Natural killer cell treated with Interleukin-12 subunit alpha and Interleukin-12 subunit beta and Interleukin-15 and Interleukin-18, amount 100 ng/mL, for 72 hours (primary cell): ENCODE measurements around the gene GAS6. TPM values are rescaled to one million over a fixed set of nuclear protein-coding genes. Genes with fewer than 3 reads are reported as not detected.
"Not testable (repeated sequence)": the region's sequence is repeated elsewhere in the genome, so short reads cannot be mapped to it uniquely, and the experiment has no call there.

ENCODE experiments used
- ATAC-seq, 2 donors: fragments of 150-1000 bp; cut with Tn5 transposase in 1 of 2; sonication (Bioruptor Pico), chemical (Tn5 transposase) in 1 of 2; 2 replicates each; pipeline ENCODE4 v1.10.0; 2021
- DNase-seq: peaks from one replicate; pipeline ENCODE4 v3.0.0; 2022; ENCODE audit warnings: low spot score
- H3K27ac Mint-ChIP-seq, 2 donors: 1 replicate in 1 of 2; 2 replicates in 1 of 2; pipeline ENCODE4 v1.8.0; 2022; ENCODE audit warnings: mixed read lengths in 2 of 2, mild to moderate bottlenecking in 1 of 2, moderate library complexity in 1 of 2
- H3K27me3 Mint-ChIP-seq, 2 donors: 1 replicate in 1 of 2; 2 replicates in 1 of 2; pipeline ENCODE4 v1.8.0; 2022; ENCODE audit warnings: mixed read lengths in 2 of 2
- H3K36me3 Mint-ChIP-seq: one replicate; pipeline ENCODE4 v1.8.0; 2022; ENCODE audit warnings: mixed read lengths
- H3K4me1 Mint-ChIP-seq, 2 donors: 1 replicate in 1 of 2; 2 replicates in 1 of 2; pipeline ENCODE4 v1.8.0; 2022; ENCODE audit warnings: low read depth in 2 of 2, mixed read lengths in 2 of 2, mild to moderate bottlenecking in 1 of 2
- H3K4me3 Mint-ChIP-seq: one replicate; pipeline ENCODE4 v1.8.0; 2022; ENCODE audit warnings: mixed read lengths
- H3K9me3 Mint-ChIP-seq: 2 replicates; pipeline ENCODE4 v1.8.0; 2022; ENCODE audit warnings: mixed read lengths
- total RNA-seq, 2 donors: library from RNA; stranded (reverse); gene quantifications; one replicate each; pipeline ENCODE4 v1.2.3, GENCODE V29; 2022

GAS6 gene
- total RNA-seq, 2 donors from 2014 or later = 0.45 TPM; not detected in 1

GRCh38 chr13:113796964-113797676 lies 66.8 kb downstream of the GAS6 start:
- no peaks in the 10 kb centered on the region for H3K4me1 Mint-ChIP-seq
- H3K9me3 Mint-ChIP-seq = no peaks in the 10 kb centered on the region
- no peaks in the 10 kb centered on the region for H3K36me3 Mint-ChIP-seq
- H3K27me3 Mint-ChIP-seq = no peaks in the 10 kb centered on the region
- DNase-seq = no peak
- no peak overlapping the region for H3K4me3 Mint-ChIP-seq
- no peak overlapping the region for H3K27ac Mint-ChIP-seq
- no peak for ATAC-seq

DNA sequence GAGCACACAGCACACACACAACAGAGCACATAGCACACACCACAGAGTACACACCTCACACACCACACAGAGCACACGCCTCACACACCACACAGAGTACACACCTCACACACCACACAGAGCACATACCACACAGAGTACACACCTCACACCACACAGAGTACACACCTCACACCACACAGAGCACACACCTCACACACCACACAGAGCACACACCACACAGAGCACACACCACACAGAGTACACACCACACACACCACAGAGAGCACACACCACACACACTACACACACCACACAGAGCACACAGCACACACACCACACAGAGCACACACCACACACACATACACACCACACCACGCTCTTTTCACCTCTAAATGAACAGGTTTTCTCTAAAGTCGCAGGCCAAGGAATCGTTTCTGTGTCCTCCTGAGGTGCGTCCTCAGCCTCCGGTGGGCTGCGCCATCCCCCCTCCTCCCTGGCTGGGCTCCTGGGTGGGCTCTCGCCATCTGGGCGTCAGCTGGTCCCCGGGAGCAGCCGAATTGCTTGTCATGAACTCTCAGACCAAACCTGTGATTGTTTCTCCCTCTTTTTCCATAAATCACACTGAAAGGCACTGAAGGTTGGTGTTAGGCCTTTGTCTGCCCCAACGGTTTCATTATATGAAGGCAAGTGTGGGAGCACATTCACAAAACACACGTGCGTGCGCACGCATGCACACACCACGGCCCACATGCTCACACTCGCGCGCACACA lies 67.5 kb downstream of the GAS6 start:
- ATAC-seq = no peak
- Mint-ChIP-seq H3K4me1 (no peaks in the 10 kb centered on the region), H3K36me3 (no peaks in the 10 kb centered on the region), H3K27me3 (no peaks in the 10 kb centered on the region), H3K4me3 (no peak overlapping the region), H3K27ac (no peak overlapping the region), H3K9me3 (no peaks in the 10 kb centered on the region)
- DNase-seq = no peak

DNA sequence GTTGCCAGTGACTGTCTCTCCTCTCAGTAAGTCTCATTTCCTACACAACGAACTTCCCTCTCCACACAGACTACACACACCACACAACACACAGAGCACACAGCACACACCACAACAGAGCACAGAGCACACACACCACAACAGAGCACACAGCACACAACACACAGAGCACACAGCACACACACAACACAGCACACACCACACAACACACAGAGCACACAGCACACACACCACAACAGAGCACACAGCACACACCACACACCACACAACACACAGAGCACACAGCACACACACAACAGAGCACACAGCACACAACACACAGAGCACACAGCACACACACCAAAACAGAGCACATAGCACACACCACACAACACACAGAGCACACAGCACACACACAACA lies 68.5 kb downstream of the GAS6 start:
- H3K27ac Mint-ChIP-seq, H3K27me3 Mint-ChIP-seq, H3K9me3 Mint-ChIP-seq, DNase-seq, H3K36me3 Mint-ChIP-seq, ATAC-seq, H3K4me3 Mint-ChIP-seq, H3K4me1 Mint-ChIP-seq: not testable (repeated sequence)

DNA sequence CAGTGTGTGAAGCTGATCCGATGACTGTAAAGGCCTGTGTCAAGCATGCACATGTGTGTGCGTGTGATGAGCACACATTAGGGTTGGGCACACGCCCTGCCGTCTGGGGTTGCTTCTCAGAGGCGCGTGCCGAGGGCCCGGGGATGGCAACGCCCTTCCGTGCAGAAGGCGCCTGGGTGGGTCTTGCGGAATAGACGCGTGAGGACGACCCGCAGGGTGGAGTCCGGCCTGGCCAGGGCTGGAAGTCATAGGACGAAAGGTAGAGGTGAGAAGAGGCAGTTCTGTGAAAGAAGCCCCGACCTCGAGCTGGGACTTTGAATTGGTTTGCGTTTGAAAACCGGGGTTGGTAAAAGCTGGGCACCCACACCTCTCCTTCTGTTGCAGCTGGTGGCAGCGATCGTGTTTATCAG lies 69.1 kb downstream of the GAS6 start:
- H3K27me3 Mint-ChIP-seq = no peaks in the 10 kb centered on the region
- no peak overlapping the region for H3K4me3 Mint-ChIP-seq
- ATAC-seq = no peak
- H3K9me3 Mint-ChIP-seq = no peaks in the 10 kb centered on the region
- no peak for DNase-seq
- H3K36me3 Mint-ChIP-seq = no peaks in the 10 kb centered on the region
- H3K4me1 Mint-ChIP-seq = no peaks in the 10 kb centered on the region
- no peak overlapping the region for H3K27ac Mint-ChIP-seq

DNA sequence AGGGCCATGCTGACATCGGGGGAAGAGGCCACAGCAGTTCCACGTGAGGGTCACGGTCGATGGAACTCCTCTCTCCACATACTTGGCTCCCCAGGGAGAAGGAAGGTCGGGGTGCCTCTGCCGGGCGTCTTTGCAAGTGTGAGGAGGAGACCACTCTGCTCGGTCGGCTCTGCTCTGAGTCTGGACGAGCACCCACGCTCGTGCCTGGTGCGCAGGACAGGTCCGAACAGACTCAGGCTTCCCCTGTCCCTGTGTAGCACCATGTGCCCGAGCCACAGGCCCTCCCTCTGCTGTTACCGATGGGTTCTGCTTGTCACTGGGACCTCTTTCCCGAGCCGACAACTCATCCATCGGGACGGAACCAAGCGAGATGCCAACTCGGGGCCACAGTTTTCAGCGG lies 69.8 kb downstream of the GAS6 start:
- H3K27ac Mint-ChIP-seq = no peak overlapping the region
- H3K27me3 Mint-ChIP-seq = peaks cover 0 to 3% of the 10 kb centered on the region in 2 donors
- ATAC-seq = no peak
- H3K4me3 Mint-ChIP-seq = no peak overlapping the region
- no peak for DNase-seq
- H3K36me3 Mint-ChIP-seq = no peaks in the 10 kb centered on the region
- H3K4me1 Mint-ChIP-seq = no peaks in the 10 kb centered on the region
- no peaks in the 10 kb centered on the region for H3K9me3 Mint-ChIP-seq

- Mint-ChIP-seq H3K4me1 (no peaks in the 10 kb centered on the region), H3K27ac (no peak overlapping the region), H3K27me3 (peaks cover 0 to 5% of the 10 kb centered on the region in 2 donors), H3K36me3 (no peaks in the 10 kb centered on the region), H3K9me3 (no peaks in the 10 kb centered on the region), H3K4me3 (no peak overlapping the region)
- ATAC-seq = no peak
- DNase-seq = no peak
These were observed 70.2 kb downstream of the GAS6 start for GRCh38 chr13:113793718-113794085.

DNA sequence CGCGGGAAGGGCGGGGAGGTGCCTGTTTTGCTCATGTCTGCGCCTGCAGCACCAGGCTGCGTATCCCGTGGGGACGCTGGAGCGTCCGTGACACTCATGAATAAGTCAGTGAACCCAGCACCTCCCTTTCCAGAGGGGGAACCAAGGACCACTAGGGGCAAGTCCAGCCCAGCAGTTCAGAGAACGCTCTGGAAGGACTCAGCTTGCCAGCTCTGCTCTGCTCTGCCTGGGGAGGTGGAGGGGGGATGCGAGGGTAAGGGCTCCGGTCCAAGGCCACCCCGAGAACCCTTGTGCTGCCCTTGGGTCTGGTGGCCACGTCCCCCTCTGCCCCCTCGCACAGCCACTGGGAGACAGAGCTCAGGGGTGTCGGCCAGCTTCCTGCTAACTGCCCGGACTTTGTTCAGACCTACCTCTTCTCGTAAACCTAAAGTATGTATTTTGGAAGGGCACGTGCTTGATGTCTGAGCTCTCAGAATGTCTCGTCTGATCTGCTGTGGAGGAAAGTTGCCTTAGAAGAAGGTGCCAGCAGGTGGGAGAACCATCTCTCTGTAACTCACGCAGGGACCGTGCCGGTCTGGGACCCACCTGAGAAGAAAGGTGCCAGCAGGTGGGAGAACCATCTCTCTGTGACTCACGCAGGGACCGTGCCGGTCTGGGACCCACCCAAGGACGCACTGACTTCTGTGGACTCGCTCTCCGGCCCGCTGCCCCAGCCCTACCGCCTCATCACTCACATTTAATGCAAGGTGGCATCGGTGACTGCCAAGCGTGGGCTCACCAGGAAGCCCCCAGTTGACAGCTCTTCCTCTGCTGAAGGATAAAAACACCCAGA lies 70.8 kb downstream of the GAS6 start:
- no peak overlapping the region for H3K27ac Mint-ChIP-seq
- ATAC-seq = no peak

DNA sequence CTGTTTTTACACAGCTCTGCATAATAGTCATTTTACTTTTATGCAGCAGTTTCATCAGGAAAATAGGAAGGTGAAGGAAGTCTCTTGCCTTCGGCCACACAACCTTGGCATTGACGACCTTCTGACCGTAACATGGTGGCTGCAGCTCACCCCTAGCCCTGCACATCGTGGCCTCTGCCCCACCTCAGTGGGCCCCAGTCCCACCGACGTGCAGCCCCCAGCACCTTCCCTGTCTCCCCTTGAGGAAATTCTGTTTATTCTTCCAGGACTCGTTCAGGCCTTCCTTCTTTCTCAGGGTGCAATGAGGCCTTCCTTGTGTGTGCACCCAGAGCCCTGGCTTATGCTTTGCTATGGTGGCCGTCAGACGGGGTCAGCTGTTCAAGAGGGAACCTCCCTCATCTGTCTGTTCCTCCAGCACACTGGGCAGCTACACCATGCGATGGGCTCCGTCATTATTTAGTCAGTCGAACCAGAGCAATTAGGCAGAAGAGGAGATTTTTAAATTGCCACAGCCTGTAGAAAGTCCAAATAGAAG lies 71.6 kb downstream of the GAS6 start:
- no peak overlapping the region for H3K4me3 Mint-ChIP-seq
- DNase-seq (no peak), ATAC-seq (no peak)
- no peak overlapping the region for H3K27ac Mint-ChIP-seq
- H3K27me3 Mint-ChIP-seq = peaks cover 0 to 5% of the 10 kb centered on the region in 2 donors
- no peaks in the 10 kb centered on the region for H3K9me3 Mint-ChIP-seq
- H3K36me3 Mint-ChIP-seq = no peaks in the 10 kb centered on the region
- H3K4me1 Mint-ChIP-seq = no peaks in the 10 kb centered on the region

More for the DNA sequence above, 70.8 kb downstream of the GAS6 start:
- H3K9me3 Mint-ChIP-seq = no peaks in the 10 kb centered on the region
- peaks cover 0 to 5% of the 10 kb centered on the region in 2 donors for H3K27me3 Mint-ChIP-seq
- H3K4me1 Mint-ChIP-seq = no peaks in the 10 kb centered on the region
- H3K4me3 Mint-ChIP-seq = no peak overlapping the region
- H3K36me3 Mint-ChIP-seq = no peaks in the 10 kb centered on the region
- DNase-seq = no peak

- Mint-ChIP-seq H3K27me3 (peaks cover 0 to 5% of the 10 kb centered on the region in 2 donors), H3K9me3 (no peaks in the 10 kb centered on the region), H3K27ac (no peak overlapping the region), H3K4me3 (no peak overlapping the region), H3K4me1 (no peaks in the 10 kb centered on the region), H3K36me3 (no peaks in the 10 kb centered on the region)
- DNase-seq (no peak), ATAC-seq (no peak)
These were observed 72.1 kb downstream of the GAS6 start for GRCh38 chr13:113791761-113792160.

DNA sequence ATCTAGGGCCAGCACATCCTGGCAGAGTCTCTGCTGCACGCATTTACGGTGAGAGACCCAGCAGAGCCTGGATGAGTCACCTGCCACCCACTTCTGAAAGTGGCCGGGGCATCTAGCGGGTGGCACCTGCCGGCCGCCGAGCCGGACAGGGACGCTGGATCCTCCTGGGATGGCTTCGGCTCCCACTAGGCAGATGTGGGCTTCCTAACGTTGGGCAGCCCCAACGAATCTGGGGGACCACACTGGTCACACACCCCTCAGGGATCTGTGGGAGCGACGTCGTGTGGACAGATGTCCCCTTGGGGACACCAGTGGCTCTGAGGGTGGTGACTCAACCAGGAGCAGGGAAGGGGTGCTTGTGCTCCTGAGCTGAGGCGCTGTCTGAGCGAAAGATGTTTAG lies 72.7 kb downstream of the GAS6 start:
- Mint-ChIP-seq H3K27ac (peak overlapping the region in 1 of 2 donors; percentile 20), H3K4me1 (no peaks in the 10 kb centered on the region)
- DNase-seq = no peak

DNA sequence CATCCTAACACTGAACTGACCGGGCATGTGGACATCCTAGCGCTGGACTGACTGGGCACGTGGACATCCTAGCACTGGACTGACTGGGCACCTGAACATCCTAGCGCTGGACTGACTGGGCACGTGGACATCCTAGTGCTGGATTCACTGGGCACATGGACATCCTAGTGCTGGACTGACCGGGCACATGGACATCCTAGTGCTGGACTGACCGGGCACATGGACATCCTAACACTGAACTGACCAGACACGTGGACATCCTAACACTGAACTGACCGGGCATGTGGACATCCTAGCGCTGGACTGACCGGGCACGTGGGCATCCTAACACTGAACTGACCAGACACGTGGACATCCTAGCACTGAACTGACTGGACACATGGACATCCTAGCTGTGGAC lies 73.9 kb downstream of the GAS6 start:
- ATAC-seq, H3K9me3 Mint-ChIP-seq, H3K27me3 Mint-ChIP-seq, DNase-seq, H3K36me3 Mint-ChIP-seq, H3K4me1 Mint-ChIP-seq, H3K4me3 Mint-ChIP-seq, H3K27ac Mint-ChIP-seq: not testable (repeated sequence)

More for the DNA sequence above, 72.7 kb downstream of the GAS6 start:
- Mint-ChIP-seq H3K27me3 (peaks cover 0 to 5% of the 10 kb centered on the region in 2 donors), H3K4me3 (no peak overlapping the region), H3K36me3 (no peaks in the 10 kb centered on the region), H3K9me3 (no peaks in the 10 kb centered on the region)
- peak in 1 of 2 donors; percentile 16 for ATAC-seq

DNA sequence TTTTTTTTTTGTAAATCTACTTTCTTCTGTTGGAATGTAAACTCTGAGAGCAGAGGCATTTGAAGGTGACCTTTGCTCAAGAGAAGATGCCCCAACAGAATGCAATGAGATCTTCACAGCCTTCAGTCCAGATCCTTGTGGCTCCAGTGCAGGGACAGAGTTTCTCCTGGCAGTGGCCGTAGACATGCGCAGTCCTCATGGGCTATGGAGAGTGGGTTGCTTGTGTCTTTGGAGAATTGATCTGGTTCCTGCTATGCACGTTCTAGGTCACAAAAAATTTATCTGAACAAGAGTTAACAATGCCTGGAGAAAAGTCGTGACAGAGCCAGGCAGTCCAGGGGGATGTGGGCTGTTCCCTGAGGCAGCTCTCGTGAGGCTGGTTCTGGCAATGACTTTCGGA lies 74.7 kb downstream of the GAS6 start:
- Mint-ChIP-seq H3K27ac (no peak overlapping the region), H3K4me3 (no peak overlapping the region), H3K9me3 (no peaks in the 10 kb centered on the region), H3K36me3 (no peaks in the 10 kb centered on the region), H3K4me1 (peaks cover 0 to 3% of the 10 kb centered on the region in 2 donors), H3K27me3 (peaks cover 8 to 12% of the 10 kb centered on the region in 2 donors)
- DNase-seq (no peak), ATAC-seq (no peak)

GRCh38 chr13:113788413-113789135 lies 75.3 kb downstream of the GAS6 start:
- Mint-ChIP-seq H3K27ac (no peak overlapping the region), H3K36me3 (no peaks in the 10 kb centered on the region), H3K4me1 (peaks cover 0 to 4% of the 10 kb centered on the region in 2 donors), H3K27me3 (peaks cover 10 to 17% of the 10 kb centered on the region in 2 donors), H3K9me3 (no peaks in the 10 kb centered on the region), H3K4me3 (no peak overlapping the region)
- no peak for DNase-seq
- ATAC-seq = no peak
